RWPE2 (cell line): ENCODE data around the gene ADAM12.

Source experiments
- ATAC-seq: fragments of 200-7000 bp; cut with Tn5 transposase; 3 replicates; pipeline ENCODE4 v1.9.1; 2021; ENCODE audit warnings: low read depth
- DNase-seq: peaks from one replicate; pipeline ENCODE4 v3.0.0-alpha.2; 2020; ENCODE audit warnings: low spot score
- H3K27ac ChIP-seq: fragments of 450-650 bp; 2 replicates; pipeline ENCODE4 v1.5.1; 2017; ENCODE audit warnings: mild to moderate bottlenecking; ENCODE audit not compliant: poor library complexity, severe bottlenecking
- H3K27me3 ChIP-seq: fragments of 250-450 bp; sonication (Bioruptor Pico); 2 replicates; pipeline ENCODE4 v1.5.1; 2021; ENCODE audit warnings: mild to moderate bottlenecking, moderate library complexity; ENCODE audit not compliant: insufficient read depth, poor library complexity, severe bottlenecking
- H3K36me3 ChIP-seq: fragments of 250-450 bp; sonication (Bioruptor Pico); 2 replicates; pipeline ENCODE4 v1.5.1; 2020; ENCODE audit warnings: low read depth, mild to moderate bottlenecking, moderate library complexity
- H3K4me1 ChIP-seq: fragments of 250-450 bp; sonication (Bioruptor Pico); 2 replicates; pipeline ENCODE4 v1.5.1; 2021; ENCODE audit warnings: mild to moderate bottlenecking, moderate library complexity; ENCODE audit not compliant: insufficient read depth, poor library complexity, severe bottlenecking
- H3K4me3 ChIP-seq: fragments of 250-450 bp; sonication (Bioruptor Pico); 2 replicates; pipeline ENCODE4 v1.5.1; 2021; ENCODE audit warnings: mild to moderate bottlenecking, moderate library complexity; ENCODE audit not compliant: severe bottlenecking
- H3K9me3 ChIP-seq: fragments of 250-450 bp; sonication (Bioruptor Pico); 2 replicates; pipeline ENCODE4 v1.5.1; 2021; ENCODE audit warnings: mild to moderate bottlenecking, moderate library complexity; ENCODE audit not compliant: severe bottlenecking
- CTCF ChIP-seq: fragments of 450-650 bp; IDR thresholded peaks from one replicate; pipeline ENCODE4 v1.5.1; 2017; ENCODE audit warnings: mild to moderate bottlenecking, moderate library complexity; ENCODE audit not compliant: poor library complexity, severe bottlenecking

Gene ADAM12

GRCh38 chr10:125994601-125995000 lies 393.7 kb downstream of the ADAM12 start:
- H3K27me3 ChIP-seq = no peaks in the 10 kb centered on the region
- DNase-seq (no peak), ATAC-seq (no peak)
- no peak for TF ChIP-seq CTCF
- no peaks in the 10 kb centered on the region for H3K9me3 ChIP-seq
- H3K36me3 ChIP-seq = no peaks in the 10 kb centered on the region
- H3K27ac ChIP-seq = no peak overlapping the region
- H3K4me3 ChIP-seq = no peak overlapping the region
- H3K4me1 ChIP-seq = no peaks in the 10 kb centered on the region

GRCh38 chr10:125992254-125992653 lies 396.0 kb downstream of the ADAM12 start:
- Histone ChIP-seq H3K27me3 (no peaks in the 10 kb centered on the region), H3K36me3 (no peaks in the 10 kb centered on the region), H3K27ac (no peak overlapping the region), H3K4me1 (no peaks in the 10 kb centered on the region), H3K9me3 (no peaks in the 10 kb centered on the region), H3K4me3 (no peak overlapping the region)
- no peak for ATAC-seq
- TF ChIP-seq CTCF = no peak
- no peak for DNase-seq

- no peak for ATAC-seq
- no peak for TF ChIP-seq CTCF
- Histone ChIP-seq H3K27me3 (no peaks in the 10 kb centered on the region), H3K4me3 (no peak overlapping the region), H3K36me3 (no peaks in the 10 kb centered on the region), H3K27ac (no peak overlapping the region), H3K9me3 (no peaks in the 10 kb centered on the region), H3K4me1 (no peaks in the 10 kb centered on the region)
- no peak for DNase-seq
Measured at GRCh38 chr10:125991392-125991791, 396.9 kb downstream of the ADAM12 start.

GRCh38 chr10:125990974-125991373 lies 397.3 kb downstream of the ADAM12 start:
- Histone ChIP-seq H3K27ac (no peak overlapping the region), H3K9me3 (no peaks in the 10 kb centered on the region), H3K27me3 (no peaks in the 10 kb centered on the region), H3K4me1 (no peaks in the 10 kb centered on the region), H3K36me3 (no peaks in the 10 kb centered on the region), H3K4me3 (no peak overlapping the region)
- TF ChIP-seq CTCF = no peak
- DNase-seq (no peak), ATAC-seq (no peak)

GRCh38 chr10:125989791-125990190 lies 398.5 kb downstream of the ADAM12 start:
- H3K9me3 ChIP-seq = no peaks in the 10 kb centered on the region
- H3K4me1 ChIP-seq = no peaks in the 10 kb centered on the region
- H3K27ac ChIP-seq = no peak overlapping the region
- no peak overlapping the region for H3K4me3 ChIP-seq
- no peaks in the 10 kb centered on the region for H3K27me3 ChIP-seq
- TF ChIP-seq CTCF = no peak
- ATAC-seq (no peak), DNase-seq (no peak)
- no peaks in the 10 kb centered on the region for H3K36me3 ChIP-seq
